HEK293 (cell line): ENCODE data around the gene MISP.

Experiments used
- CTCF ChIP-seq: fragments of 450-650 bp; formaldehyde crosslinking; IDR thresholded peaks from 2 replicates; pipeline ENCODE4 v1.5.1; 2016; ENCODE audit warnings: missing biosample characterization, missing genetic modification characterization
- PBX3 ChIP-seq: sonication (generic); formaldehyde crosslinking; IDR thresholded peaks from 2 replicates; pipeline ENCODE4 v1.8.1; 2022; ENCODE audit warnings: mild to moderate bottlenecking, moderate library complexity, missing genetic modification reagents
- ZNF704 ChIP-seq: fragments of 450-650 bp; formaldehyde crosslinking; IDR thresholded peaks from 2 replicates; pipeline ENCODE4 v1.5.1; 2016; ENCODE audit warnings: missing biosample characterization, missing genetic modification characterization
- TF ChIP-seq, protein P1 (sequence below): fragments of 450-650 bp; IDR thresholded peaks from 2 replicates; pipeline ENCODE4 v1.5.1; 2018; ENCODE audit warnings: missing biosample characterization, mild to moderate bottlenecking, missing genetic modification characterization
- TF ChIP-seq, protein P2 (sequence below): fragments of 450-650 bp; formaldehyde crosslinking; IDR thresholded peaks from 2 replicates; pipeline ENCODE4 v1.5.1; 2016; ENCODE audit warnings: missing biosample characterization, missing genetic modification characterization

DNA sequence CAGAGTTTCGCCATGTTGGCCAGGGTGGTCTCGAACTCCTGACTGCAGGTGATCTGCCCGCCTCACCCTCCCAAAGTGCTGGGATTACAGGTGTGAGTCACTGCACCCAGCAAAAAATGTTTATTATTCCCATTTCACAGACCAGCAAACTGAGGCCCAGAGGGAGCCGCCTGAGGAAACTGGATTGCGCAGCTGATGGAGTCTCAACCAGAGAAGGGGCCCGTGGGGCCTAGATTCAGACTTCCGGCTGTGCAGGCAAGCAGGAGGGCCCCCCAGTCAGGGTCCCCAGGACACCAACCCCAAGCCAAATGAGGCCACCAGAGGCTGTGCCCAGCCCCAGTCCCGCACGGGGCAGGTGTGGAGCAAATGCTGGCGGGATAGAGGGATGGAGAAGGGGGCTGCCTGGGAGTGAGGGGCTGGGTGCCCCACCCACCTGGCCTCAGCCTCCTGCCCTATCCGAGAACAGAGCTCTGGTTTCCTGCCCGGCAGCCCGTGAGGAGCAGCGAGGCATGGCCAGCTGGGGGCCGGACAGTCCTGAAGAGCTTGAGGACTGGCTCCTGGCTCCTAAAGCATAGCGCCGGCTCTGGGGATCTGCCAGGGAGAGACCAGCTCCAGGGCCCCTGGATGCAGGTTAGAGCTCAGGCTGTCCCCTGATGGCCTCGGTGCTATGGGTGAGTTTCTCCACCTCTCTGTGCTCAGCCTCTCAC, 22.0 kb downstream of the MISP start:
- no peak for TF ChIP-seq CTCF (tag by site-specific recombination)
- no peak for TF ChIP-seq PBX3
- TF ChIP-seq, protein P1, sequence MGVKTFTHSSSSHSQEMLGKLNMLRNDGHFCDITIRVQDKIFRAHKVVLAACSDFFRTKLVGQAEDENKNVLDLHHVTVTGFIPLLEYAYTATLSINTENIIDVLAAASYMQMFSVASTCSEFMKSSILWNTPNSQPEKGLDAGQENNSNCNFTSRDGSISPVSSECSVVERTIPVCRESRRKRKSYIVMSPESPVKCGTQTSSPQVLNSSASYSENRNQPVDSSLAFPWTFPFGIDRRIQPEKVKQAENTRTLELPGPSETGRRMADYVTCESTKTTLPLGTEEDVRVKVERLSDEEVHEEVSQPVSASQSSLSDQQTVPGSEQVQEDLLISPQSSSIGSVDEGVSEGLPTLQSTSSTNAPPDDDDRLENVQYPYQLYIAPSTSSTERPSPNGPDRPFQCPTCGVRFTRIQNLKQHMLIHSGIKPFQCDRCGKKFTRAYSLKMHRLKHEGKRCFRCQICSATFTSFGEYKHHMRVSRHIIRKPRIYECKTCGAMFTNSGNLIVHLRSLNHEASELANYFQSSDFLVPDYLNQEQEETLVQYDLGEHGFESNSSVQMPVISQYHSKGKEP (tag by site-specific recombination) = no peak
- TF ChIP-seq, protein P2, sequence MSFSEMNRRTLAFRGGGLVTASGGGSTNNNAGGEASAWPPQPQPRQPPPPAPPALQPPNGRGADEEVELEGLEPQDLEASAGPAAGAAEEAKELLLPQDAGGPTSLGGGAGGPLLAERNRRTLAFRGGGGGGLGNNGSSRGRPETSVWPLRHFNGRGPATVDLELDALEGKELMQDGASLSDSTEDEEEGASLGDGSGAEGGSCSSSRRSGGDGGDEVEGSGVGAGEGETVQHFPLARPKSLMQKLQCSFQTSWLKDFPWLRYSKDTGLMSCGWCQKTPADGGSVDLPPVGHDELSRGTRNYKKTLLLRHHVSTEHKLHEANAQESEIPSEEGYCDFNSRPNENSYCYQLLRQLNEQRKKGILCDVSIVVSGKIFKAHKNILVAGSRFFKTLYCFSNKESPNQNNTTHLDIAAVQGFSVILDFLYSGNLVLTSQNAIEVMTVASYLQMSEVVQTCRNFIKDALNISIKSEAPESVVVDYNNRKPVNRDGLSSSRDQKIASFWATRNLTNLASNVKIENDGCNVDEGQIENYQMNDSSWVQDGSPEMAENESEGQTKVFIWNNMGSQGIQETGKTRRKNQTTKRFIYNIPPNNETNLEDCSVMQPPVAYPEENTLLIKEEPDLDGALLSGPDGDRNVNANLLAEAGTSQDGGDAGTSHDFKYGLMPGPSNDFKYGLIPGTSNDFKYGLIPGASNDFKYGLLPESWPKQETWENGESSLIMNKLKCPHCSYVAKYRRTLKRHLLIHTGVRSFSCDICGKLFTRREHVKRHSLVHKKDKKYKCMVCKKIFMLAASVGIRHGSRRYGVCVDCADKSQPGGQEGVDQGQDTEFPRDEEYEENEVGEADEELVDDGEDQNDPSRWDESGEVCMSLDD (tag by site-specific recombination) = no peak
- no peak for TF ChIP-seq ZNF704 (tag by site-specific recombination)
